Tracheal epithelial cell (primary cell): ENCODE data around the gene ANKRD13C. TPM values are rescaled to one million over a fixed set of nuclear protein-coding genes. Genes with fewer than 3 reads are reported as not detected.

Source experiments
- total RNA-seq: library from RNA; depleted of rRNA; stranded (reverse); fragments of >200 nt; gene quantifications from 2 replicates; pipeline ENCODE4 v1.2.1, GENCODE V29; 2014

Gene ANKRD13C
- total RNA-seq: 19.3 and 20.5 TPM in 2 replicates

GRCh38 chr1:70354332-70355110 lies at the start of gene ANKRD13C:
ANKRD13C (minus strand) TSS chr1:70354722; CDS start chr1:70354408, 314 bp downstream.

GRCh38 chr1:70221238-70222121 lies 133.0 kb downstream of the ANKRD13C start, which contains the start of gene SRSF11:
SRSF11 (plus strand) TSS chr1:70221380; CDS start chr1:70221637, 257 bp downstream.

Other genes with a start within 250 kb of the ANKRD13C start
- 17.1 and 22.4 TPM in 2 replicates for gene LRRC40, start 149.1 kb downstream of the ANKRD13C start, total RNA-seq
- 58.1 and 61.6 TPM in 2 replicates for gene SRSF11, start 133.3 kb downstream of the ANKRD13C start, total RNA-seq
- 6.0 and 16.4 TPM in 2 replicates for gene CTH, start 56.5 kb upstream of the ANKRD13C start, total RNA-seq